Upper lobe of right lung (tissue), 1 donor: Measurements from ENCODE around the gene CTRB1. TPM values are rescaled to one million over a fixed set of nuclear protein-coding genes. Genes with fewer than 3 reads are reported as not detected.
A peak's percentile ranks its signal among the peaks of the same experiment; 100 is the strongest.
"Not testable (repeated sequence)": the region's sequence is repeated elsewhere in the genome, so short reads cannot be mapped to it uniquely, and the experiment has no call there.

Experiments used
- ATAC-seq: fragments of 200-7000 bp; cut with Tn5 transposase; one replicate; pipeline ENCODE4 v1.9.1; 2020; ENCODE audit warnings: mild to moderate bottlenecking, moderate library complexity
- DNase-seq: peaks from one replicate; pipeline ENCODE4 v3.0.0-alpha.2; 2020
- H3K27ac ChIP-seq: fragments of 200-600 bp; one replicate; pipeline ENCODE4 v1.8.0; 2022
- H3K27me3 ChIP-seq: fragments of 200-600 bp; one replicate; pipeline ENCODE4 v1.8.0; 2022; ENCODE audit warnings: mild to moderate bottlenecking
- H3K36me3 ChIP-seq: fragments of 200-600 bp; one replicate; pipeline ENCODE4 v1.8.0; 2022
- H3K4me1 ChIP-seq: fragments of 200-600 bp; one replicate; pipeline ENCODE4 v1.8.0; 2022
- H3K4me3 ChIP-seq: fragments of 200-600 bp; one replicate; pipeline ENCODE4 v1.8.0; 2022; ENCODE audit warnings: mild to moderate bottlenecking
- H3K9me3 ChIP-seq: fragments of 200-600 bp; one replicate; pipeline ENCODE4 v1.8.0; 2022
- CTCF ChIP-seq: fragments of 200-600 bp; IDR thresholded peaks from one replicate; pipeline ENCODE4 v1.8.0; 2022; ENCODE audit warnings: antibody characterized with exemption
- intact Hi-C: fragments of 100-400 bp; cut with DNase I; formaldehyde crosslinking; loops from one replicate; pipeline ENCODE4 v1.11.0; 2022
- total RNA-seq: library from RNA; stranded (reverse); fragmentation: NEBNext Ultra II Directional; extraction: Animal tissue kit (Norgen Biotek cat#: 25700); gene quantifications from one replicate; pipeline ENCODE4 v1.2.1, GENCODE V29; 2021
- donor health status: DM: no; HTN: yes; CAD: no; lungs with severe emphysema.

CTRB1 gene
- total RNA-seq, 1 donor from 2014 or later: not detected

- Histone ChIP-seq H3K4me1 (peaks cover 24% of the 10 kb centered on the region), H3K4me3 (no peak overlapping the region), H3K9me3 (no peaks in the 10 kb centered on the region), H3K27me3 (no peaks in the 10 kb centered on the region), H3K27ac (peak overlapping the region; percentile 55), H3K36me3 (peaks cover 48% of the 10 kb centered on the region)
- TF ChIP-seq CTCF: no peak
- intact Hi-C loops: no loop called here
- DNase-seq (peak; percentile 52), ATAC-seq (no peak)
Measured at GRCh38 chr16:75237398-75238131, 18.8 kb downstream of the CTRB1 start.

DNA sequence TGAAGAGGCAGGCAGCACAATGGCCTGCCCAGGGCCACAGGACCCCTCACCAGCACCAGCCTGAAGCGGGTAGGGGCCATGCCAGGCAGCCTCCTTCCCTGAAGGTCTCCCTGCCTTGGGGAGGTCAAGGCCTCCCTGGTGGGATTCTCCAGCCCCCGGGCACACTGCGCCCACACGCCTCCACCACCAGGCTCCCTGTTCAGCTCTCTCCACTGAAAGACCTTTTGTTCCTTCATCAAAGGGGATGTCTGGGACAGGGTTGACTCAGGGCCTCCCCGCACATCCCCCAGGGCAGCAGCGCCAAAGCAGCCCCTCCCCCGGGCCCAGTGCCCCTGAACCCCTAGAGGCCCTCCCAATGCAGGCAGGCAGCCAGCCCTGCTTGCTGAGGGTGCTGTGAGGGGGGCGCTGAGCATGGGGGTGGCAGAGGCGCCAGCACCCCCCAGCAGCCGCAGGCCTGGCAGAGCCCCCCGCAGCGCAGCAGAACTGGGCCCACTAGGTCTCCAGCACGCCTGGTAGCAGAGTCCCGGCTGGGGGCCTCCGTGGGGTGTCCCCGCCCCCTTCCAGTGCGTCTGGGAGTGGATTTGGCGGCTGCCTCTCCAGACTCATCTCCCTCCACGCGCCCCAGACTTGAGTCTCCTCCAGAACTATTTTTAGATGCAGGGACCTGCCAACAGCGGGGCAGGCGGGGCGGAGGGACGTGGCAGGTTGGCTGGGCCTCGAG, 19.5 kb downstream of the CTRB1 start:
- ATAC-seq (peak; percentile 38), DNase-seq (peak; percentile 79)
- H3K27ac ChIP-seq: peak overlapping the region; percentile 66
- no peak for TF ChIP-seq CTCF
- H3K27me3 ChIP-seq: no peaks in the 10 kb centered on the region
- intact Hi-C loops: no loop called here
- H3K9me3 ChIP-seq: no peaks in the 10 kb centered on the region
- no peak overlapping the region for H3K4me3 ChIP-seq
- H3K36me3 ChIP-seq: peaks cover 46% of the 10 kb centered on the region
- peaks cover 24% of the 10 kb centered on the region for H3K4me1 ChIP-seq

DNA sequence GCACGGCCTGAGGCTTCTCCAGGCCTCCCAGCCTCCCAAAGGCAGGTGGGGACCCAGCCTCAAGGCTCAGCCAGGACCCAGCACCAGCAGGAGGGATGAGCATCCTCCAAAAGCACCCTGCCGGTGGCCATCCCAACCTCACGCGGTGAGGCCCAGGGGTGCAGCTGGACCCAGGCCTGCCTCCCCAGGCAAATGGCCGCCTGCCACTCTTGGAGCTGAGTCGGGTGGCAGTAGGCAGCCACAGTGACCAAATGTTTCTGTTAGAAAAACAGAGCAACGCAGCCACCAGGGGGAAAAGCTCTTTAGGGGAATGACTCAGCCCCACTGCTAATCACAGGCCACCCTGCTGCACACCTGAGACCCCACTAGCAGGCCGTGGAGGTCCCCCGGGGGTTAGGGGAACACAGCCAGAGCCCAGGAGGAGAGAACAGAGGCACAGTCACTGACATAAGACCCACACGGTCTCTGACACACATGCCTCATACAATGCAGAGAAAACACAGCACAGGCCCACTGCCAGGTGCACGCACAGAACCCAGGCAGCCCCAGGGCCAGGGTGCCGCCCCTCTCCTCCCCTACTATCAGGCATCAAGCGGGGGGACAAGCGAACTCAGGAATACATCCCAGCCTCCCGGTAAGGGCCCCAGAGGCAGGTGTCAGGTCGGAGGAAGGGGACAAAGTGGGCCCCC, 20.2 kb downstream of the CTRB1 start:
- no peak overlapping the region for H3K4me3 ChIP-seq
- peaks cover 42% of the 10 kb centered on the region for H3K36me3 ChIP-seq
- no peaks in the 10 kb centered on the region for H3K9me3 ChIP-seq
- TF ChIP-seq CTCF: no peak
- ATAC-seq (no peak), DNase-seq (no peak)
- H3K4me1 ChIP-seq: peaks cover 31% of the 10 kb centered on the region
- H3K27ac ChIP-seq: peak overlapping the region; percentile 66
- H3K27me3 ChIP-seq: no peaks in the 10 kb centered on the region
- intact Hi-C loops: no loop called here

DNA sequence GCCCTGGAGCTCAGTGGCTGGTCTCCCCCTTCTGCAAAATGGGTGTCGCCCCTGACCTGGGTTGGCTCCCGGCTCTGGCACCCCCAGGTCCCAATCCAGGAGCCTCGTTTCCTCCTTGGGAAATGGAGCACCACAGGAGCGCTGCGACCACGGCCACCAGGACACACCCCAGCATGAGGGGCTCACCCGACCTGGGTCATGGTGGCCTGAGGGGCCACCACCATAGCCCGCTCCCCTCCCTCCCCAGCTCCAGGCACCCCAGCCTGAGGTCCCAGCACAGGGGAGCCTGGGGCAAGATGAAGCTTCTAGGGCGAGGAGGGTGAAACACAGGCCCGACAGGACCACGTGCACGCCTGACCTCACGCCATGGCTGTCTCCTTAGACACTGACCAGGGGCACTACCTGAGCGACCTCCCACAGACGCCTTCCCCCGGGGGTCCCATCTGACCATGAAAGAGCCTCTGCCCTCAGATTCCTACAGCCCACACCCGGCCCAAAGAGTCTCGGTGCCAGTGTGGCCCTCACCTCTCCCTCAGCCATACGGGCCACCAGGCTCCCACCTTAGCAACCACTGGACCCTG, 20.8 kb downstream of the CTRB1 start:
- H3K27me3 ChIP-seq: no peaks in the 10 kb centered on the region
- ATAC-seq: no peak
- H3K9me3 ChIP-seq: no peaks in the 10 kb centered on the region
- peaks cover 34% of the 10 kb centered on the region for H3K4me1 ChIP-seq
- peak; percentile 56 for DNase-seq
- H3K36me3 ChIP-seq: peaks cover 42% of the 10 kb centered on the region
- TF ChIP-seq CTCF: no peak
- no peak overlapping the region for H3K4me3 ChIP-seq
- intact Hi-C loops: no loop called here
- H3K27ac ChIP-seq: peak overlapping the region; percentile 66

GRCh38 chr16:75240633-75241032, 21.8 kb downstream of the CTRB1 start:
- DNase-seq, H3K27me3 ChIP-seq, ATAC-seq, H3K9me3 ChIP-seq, H3K4me3 ChIP-seq, H3K27ac ChIP-seq, intact Hi-C loops: not testable (repeated sequence)
- Histone ChIP-seq H3K36me3 (peaks cover 34% of the 10 kb centered on the region), H3K4me1 (peaks cover 44% of the 10 kb centered on the region)
